ENCODE results near the gene KRTAP20-1.

KRTAP20-1 gene

GRCh38 chr21:30592140-30592539 lies 24.1 kb upstream of the KRTAP20-1 start, which contains the start of gene KRTAP6-3 (continued):
- TF ChIP-seq ZNF768 (tag by site-specific recombination; IDR thresholded peaks at IDR 0.05) (no peak), ZBTB48 (tag by site-specific recombination; IDR thresholded peaks at IDR 0.05) (no peak), ZNF112 (tag by site-specific recombination; IDR thresholded peaks at IDR 0.05) (no peak)
- TF ChIP-seq, protein P1, sequence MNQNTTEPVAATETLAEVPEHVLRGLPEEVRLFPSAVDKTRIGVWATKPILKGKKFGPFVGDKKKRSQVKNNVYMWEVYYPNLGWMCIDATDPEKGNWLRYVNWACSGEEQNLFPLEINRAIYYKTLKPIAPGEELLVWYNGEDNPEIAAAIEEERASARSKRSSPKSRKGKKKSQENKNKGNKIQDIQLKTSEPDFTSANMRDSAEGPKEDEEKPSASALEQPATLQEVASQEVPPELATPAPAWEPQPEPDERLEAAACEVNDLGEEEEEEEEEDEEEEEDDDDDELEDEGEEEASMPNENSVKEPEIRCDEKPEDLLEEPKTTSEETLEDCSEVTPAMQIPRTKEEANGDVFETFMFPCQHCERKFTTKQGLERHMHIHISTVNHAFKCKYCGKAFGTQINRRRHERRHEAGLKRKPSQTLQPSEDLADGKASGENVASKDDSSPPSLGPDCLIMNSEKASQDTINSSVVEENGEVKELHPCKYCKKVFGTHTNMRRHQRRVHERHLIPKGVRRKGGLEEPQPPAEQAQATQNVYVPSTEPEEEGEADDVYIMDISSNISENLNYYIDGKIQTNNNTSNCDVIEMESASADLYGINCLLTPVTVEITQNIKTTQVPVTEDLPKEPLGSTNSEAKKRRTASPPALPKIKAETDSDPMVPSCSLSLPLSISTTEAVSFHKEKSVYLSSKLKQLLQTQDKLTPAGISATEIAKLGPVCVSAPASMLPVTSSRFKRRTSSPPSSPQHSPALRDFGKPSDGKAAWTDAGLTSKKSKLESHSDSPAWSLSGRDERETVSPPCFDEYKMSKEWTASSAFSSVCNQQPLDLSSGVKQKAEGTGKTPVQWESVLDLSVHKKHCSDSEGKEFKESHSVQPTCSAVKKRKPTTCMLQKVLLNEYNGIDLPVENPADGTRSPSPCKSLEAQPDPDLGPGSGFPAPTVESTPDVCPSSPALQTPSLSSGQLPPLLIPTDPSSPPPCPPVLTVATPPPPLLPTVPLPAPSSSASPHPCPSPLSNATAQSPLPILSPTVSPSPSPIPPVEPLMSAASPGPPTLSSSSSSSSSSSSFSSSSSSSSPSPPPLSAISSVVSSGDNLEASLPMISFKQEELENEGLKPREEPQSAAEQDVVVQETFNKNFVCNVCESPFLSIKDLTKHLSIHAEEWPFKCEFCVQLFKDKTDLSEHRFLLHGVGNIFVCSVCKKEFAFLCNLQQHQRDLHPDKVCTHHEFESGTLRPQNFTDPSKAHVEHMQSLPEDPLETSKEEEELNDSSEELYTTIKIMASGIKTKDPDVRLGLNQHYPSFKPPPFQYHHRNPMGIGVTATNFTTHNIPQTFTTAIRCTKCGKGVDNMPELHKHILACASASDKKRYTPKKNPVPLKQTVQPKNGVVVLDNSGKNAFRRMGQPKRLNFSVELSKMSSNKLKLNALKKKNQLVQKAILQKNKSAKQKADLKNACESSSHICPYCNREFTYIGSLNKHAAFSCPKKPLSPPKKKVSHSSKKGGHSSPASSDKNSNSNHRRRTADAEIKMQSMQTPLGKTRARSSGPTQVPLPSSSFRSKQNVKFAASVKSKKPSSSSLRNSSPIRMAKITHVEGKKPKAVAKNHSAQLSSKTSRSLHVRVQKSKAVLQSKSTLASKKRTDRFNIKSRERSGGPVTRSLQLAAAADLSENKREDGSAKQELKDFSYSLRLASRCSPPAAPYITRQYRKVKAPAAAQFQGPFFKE (tag by site-specific recombination; IDR thresholded peaks at IDR 0.05; ENCODE audit: borderline replicate concordance) = no peak

DNA sequence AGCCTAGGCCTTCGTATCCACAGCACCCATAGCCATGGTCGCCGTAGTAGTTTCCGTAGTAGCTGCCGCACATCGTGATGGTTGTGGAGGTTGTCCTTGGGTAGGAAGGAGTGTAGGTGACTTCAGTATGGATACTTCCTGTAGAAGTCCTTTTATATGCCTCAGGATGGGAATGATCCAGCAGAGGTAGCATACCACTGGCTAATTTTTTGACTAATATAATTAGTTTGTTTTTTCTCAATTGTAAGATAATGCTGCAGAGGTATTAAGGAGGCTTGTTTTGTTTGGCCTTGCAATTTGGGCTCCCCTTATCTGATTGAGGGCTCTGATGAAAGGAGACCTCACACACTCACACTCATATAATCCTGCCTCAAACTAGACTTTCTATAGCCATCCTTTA lies 17.4 kb upstream of the KRTAP20-1 start, which contains the start of gene KRTAP6-2:
KRTAP6-2 (minus strand) TSS at position 101 of the 400 bp plus-strand sequence; CDS start at position 73, 28 bp downstream.
- Histone ChIP-seq H3K27ac (ENCODE audit: extremely low read depth, low read depth, low read length) (no peak within 1 kb of the TSS), H3K4me1 (ENCODE audit: control insufficient read depth, insufficient read depth, low read length) (no peaks in the 10 kb centered on the region), H3K36me3 (ENCODE audit: control insufficient read depth in 2 of 2, insufficient read depth in 1 of 2, low read length in 2 of 2) (no peaks in the 10 kb centered on the region), H3K4me3 (ENCODE audit: low read depth, low read length) (no peak within 1 kb of the TSS), H3K9me3 (ENCODE audit: control insufficient read depth, insufficient read depth, low read depth, low read length) (no peaks in the 10 kb centered on the region)
- no peak for TF ChIP-seq ZNF239 (tag by site-specific recombination; IDR thresholded peaks at IDR 0.05)
- TF ChIP-seq ZNF10 (tag by site-specific recombination; IDR thresholded peaks at IDR 0.05) = no peak
- TF ChIP-seq ZNF391 (tag by site-specific recombination; IDR thresholded peaks at IDR 0.05; ENCODE audit: borderline replicate concordance, low read depth) = no peak
- no peak for TF ChIP-seq ZNF169 (tag by site-specific recombination; IDR thresholded peaks at IDR 0.05)
- no peak for TF ChIP-seq ZNF768 (tag by site-specific recombination; IDR thresholded peaks at IDR 0.05)
- no peak for TF ChIP-seq ZIC2 (tag by site-specific recombination; IDR thresholded peaks at IDR 0.05)
- TF ChIP-seq, protein P2, sequence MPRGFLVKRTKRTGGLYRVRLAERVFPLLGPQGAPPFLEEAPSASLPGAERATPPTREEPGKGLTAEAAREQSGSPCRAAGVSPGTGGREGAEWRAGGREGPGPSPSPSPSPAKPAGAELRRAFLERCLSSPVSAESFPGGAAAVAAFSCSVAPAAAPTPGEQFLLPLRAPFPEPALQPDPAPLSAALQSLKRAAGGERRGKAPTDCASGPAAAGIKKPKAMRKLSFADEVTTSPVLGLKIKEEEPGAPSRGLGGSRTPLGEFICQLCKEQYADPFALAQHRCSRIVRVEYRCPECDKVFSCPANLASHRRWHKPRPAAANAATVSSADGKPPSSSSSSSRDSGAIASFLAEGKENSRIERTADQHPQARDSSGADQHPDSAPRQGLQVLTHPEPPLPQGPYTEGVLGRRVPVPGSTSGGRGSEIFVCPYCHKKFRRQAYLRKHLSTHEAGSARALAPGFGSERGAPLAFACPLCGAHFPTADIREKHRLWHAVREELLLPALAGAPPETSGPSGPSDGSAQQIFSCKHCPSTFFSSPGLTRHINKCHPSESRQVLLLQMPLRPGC (tag by site-specific recombination; IDR thresholded peaks at IDR 0.05) = no peak
- TF ChIP-seq ZNF335 (tag by site-specific recombination; conservative IDR thresholded peaks at IDR 0.05) = no peak
- TF ChIP-seq ZNF133 (tag by site-specific recombination; IDR thresholded peaks at IDR 0.05) = no peak
- TF ChIP-seq ZNF433 (tag by site-specific recombination; IDR thresholded peaks at IDR 0.05; ENCODE audit: low read depth) = no peak
- TF ChIP-seq SP2 (tag by site-specific recombination; IDR thresholded peaks at IDR 0.05) = no peak
- TF ChIP-seq ZNF639 (tag by site-specific recombination; IDR thresholded peaks at IDR 0.05) = no peak
- no peak for TF ChIP-seq ZNF658 (tag by site-specific recombination; IDR thresholded peaks at IDR 0.05)
- no peak for TF ChIP-seq ZNF404 (tag by site-specific recombination; IDR thresholded peaks at IDR 0.05)
- no peak for TF ChIP-seq ZBTB21 (tag by site-specific recombination; IDR thresholded peaks at IDR 0.05)
- no peak for TF ChIP-seq ZFP69B (tag by site-specific recombination; IDR thresholded peaks at IDR 0.05)
- TF ChIP-seq ZNF571 (tag by site-specific recombination; IDR thresholded peaks at IDR 0.05) = no peak
- TF ChIP-seq ZNF843 (tag by site-specific recombination; IDR thresholded peaks at IDR 0.05) = no peak
- POLR2A ChIA-PET = no interaction called here
- CTCF ChIA-PET = no interaction called here
